ENCODE measurements around the gene MYO1H. TPM values are rescaled to one million over a fixed set of nuclear protein-coding genes. Genes with fewer than 3 reads are reported as not detected.

MYO1H gene
- total RNA-seq, 1 experiment from 2014 or later: 0.26 TPM

DNA sequence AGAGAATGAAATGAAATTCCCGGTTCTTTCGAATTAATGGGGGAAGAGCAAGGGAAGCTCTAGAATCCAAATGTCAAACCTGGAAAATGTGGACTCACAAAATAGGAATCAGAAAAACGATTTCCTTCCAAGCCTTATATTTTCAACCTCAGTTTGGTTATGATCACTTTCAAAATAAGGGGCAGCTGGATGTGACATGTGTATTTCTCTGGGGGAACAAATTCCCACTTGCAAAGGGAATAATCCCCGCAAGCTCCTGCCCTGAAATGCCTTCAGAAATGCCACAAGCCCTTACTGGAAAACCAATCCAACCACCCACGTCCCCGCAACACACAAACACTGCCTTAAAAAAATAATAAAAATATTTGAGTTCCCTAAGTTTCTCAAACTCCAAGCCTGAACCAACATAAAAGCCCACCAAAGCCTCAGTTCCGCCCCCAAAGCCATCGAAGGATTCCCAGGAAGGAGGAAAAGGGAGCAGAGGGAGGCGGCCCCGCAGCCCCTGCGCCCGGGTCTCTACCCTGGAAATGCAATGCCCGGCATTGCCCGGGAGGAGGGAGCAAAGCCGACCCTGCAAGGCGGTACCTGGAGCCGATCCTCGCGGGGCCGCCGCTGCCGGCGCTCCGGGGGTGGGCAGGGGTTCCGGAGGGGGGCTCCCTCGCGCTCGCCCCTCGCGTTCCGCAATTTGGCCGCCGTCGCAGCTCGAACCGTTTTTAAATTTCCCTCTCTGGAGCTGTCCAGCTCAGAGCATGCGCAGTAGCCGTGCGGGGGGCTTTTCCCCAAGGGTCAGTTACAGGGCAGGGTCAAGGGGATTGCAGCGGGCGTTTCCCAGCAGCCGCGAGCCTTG lies 38.9 kb upstream of the MYO1H start, which contains the start of gene FOXN4:
Gene FOXN4 (minus strand): TSS at position 751 of the 847 bp plus-strand sequence. CDS start 963 bp downstream, outside the sequence.
- Mint-ChIP-seq H3K36me3 (ENCODE audit: insufficient read depth in 1 of 3, low read depth in 3 of 3) (no peaks in the 10 kb centered on the region; a peak in 1 of 7 replicates), H3K27ac (no peak within 1 kb of the TSS), H3K9me3 (no peaks in the 10 kb centered on the region), H3K4me1 (peaks cover 8 to 13% of the 10 kb centered on the region in 2 experiments; a peak in 3 of 4 replicates), H3K4me3 (peak within 1 kb of the TSS; percentile 82 to 96), H3K27me3 (ENCODE audit: low read depth) (peaks cover 81% of the 10 kb centered on the region)
- H3K56ac ChIP-seq (ENCODE audit: insufficient read length, low read depth, low read length): no peak within 1 kb of the TSS
- H3K9me3 ChIP-seq (ENCODE audit: control insufficient read depth, low read depth, low read length): no peaks in the 10 kb centered on the region
- no peak within 1 kb of the TSS for H3K27ac ChIP-seq (ENCODE audit: insufficient read length, low read depth, low read length)
- no peak within 1 kb of the TSS for H2BK12ac ChIP-seq (ENCODE audit: insufficient read length, low read depth, low read length)
- H2BK5ac ChIP-seq (ENCODE audit: insufficient read length, low read length): no peak within 1 kb of the TSS
- H3K4ac ChIP-seq (ENCODE audit: low read depth, low read length): no peak within 1 kb of the TSS
- H3K79me2 ChIP-seq (ENCODE audit: insufficient read depth, low read length): no peaks in the 10 kb centered on the region
- no peak within 1 kb of the TSS for H3T11ph ChIP-seq (ENCODE audit: low read length)
- H2BK20ac ChIP-seq (ENCODE audit: low read depth, low read length, poor library complexity, severe bottlenecking): no peak within 1 kb of the TSS
- H4K8ac ChIP-seq (replicated peaks; ENCODE audit: insufficient read length, low read depth, low read length): no peak within 1 kb of the TSS
- no peak within 1 kb of the TSS for H2AFZ ChIP-seq (ENCODE audit: low read length)
- WGBS (ENCODE audit: extremely low coverage, insufficient read length, low lambda C conversion rate): no CpG with 5 or more reads among the region's 43 CpGs
- H2BK120ac ChIP-seq (ENCODE audit: low read depth, low read length, poor library complexity, severe bottlenecking): no peak within 1 kb of the TSS
- H3K23me2 ChIP-seq (ENCODE audit: insufficient read length, low read depth, low read length, poor library complexity, severe bottlenecking): peaks cover 13% of the 10 kb centered on the region
- H2BK15ac ChIP-seq (ENCODE audit: low read depth, low read length): no peak within 1 kb of the TSS
- H4K91ac ChIP-seq (ENCODE audit: insufficient read length, low read depth, low read length): no peak within 1 kb of the TSS
- H3K18ac ChIP-seq (ENCODE audit: insufficient read length, low read depth, low read length): no peak within 1 kb of the TSS
- TF ChIP-seq, protein P1, sequence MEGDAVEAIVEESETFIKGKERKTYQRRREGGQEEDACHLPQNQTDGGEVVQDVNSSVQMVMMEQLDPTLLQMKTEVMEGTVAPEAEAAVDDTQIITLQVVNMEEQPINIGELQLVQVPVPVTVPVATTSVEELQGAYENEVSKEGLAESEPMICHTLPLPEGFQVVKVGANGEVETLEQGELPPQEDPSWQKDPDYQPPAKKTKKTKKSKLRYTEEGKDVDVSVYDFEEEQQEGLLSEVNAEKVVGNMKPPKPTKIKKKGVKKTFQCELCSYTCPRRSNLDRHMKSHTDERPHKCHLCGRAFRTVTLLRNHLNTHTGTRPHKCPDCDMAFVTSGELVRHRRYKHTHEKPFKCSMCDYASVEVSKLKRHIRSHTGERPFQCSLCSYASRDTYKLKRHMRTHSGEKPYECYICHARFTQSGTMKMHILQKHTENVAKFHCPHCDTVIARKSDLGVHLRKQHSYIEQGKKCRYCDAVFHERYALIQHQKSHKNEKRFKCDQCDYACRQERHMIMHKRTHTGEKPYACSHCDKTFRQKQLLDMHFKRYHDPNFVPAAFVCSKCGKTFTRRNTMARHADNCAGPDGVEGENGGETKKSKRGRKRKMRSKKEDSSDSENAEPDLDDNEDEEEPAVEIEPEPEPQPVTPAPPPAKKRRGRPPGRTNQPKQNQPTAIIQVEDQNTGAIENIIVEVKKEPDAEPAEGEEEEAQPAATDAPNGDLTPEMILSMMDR (conservative IDR thresholded peaks at IDR 0.05): peak; percentile 40; the same call in 2 of the 3 replicates
- no peak within 1 kb of the TSS; the same call in 1 of the 2 replicates for H3K14ac ChIP-seq (ENCODE audit: insufficient read depth, low read length)
- H4K20me1 ChIP-seq (ENCODE audit: control insufficient read depth, insufficient read depth, insufficient read length): no peaks in the 10 kb centered on the region
- no peak within 1 kb of the TSS for H2AK5ac ChIP-seq (ENCODE audit: insufficient read length, low read length)
- H3K23ac ChIP-seq (ENCODE audit: insufficient read length, low read depth, low read length): no peak within 1 kb of the TSS
- H4K5ac ChIP-seq (ENCODE audit: insufficient read length, low read depth, low read length): no peak within 1 kb of the TSS
- DNase-seq: peak; percentile 86
- peaks cover 32% of the 10 kb centered on the region for H3K27me3 ChIP-seq (ENCODE audit: insufficient read depth, low read length)
- no peaks in the 10 kb centered on the region for H3K4me1 ChIP-seq (ENCODE audit: insufficient read depth, low read length)
- H3K4me2 ChIP-seq (ENCODE audit: insufficient read depth, insufficient read length, low read length): peak within 1 kb of the TSS; percentile 80
- H3K9ac ChIP-seq (ENCODE audit: extremely low read depth, insufficient read length, low read length): no peak within 1 kb of the TSS
- H3K79me1 ChIP-seq (ENCODE audit: insufficient read depth, low read depth, low read length, poor library complexity, severe bottlenecking): no peaks in the 10 kb centered on the region

Data from H9 (cell line).